NCI-H345 (cell line): ENCODE data around the gene RABL6.
A peak's percentile ranks its signal among the peaks of the same experiment; 100 is the strongest.
"Not testable (repeated sequence)": the region's sequence is repeated elsewhere in the genome, so short reads cannot be mapped to it uniquely, and the experiment has no call there.

ENCODE experiments used
- DNase-seq: peaks from one replicate; lab custom pipeline; 2025; lab: John Stamatoyannopoulos, UW

RABL6 gene

GRCh38 chr9:136796238-136796774, 11.4 kb upstream of the RABL6 start, which contains the start of gene CCDC183:
TSS of gene CCDC183 (plus strand) at chr9:136796338. CDS start at chr9:136796398, 60 bp downstream.
- no peak for DNase-seq

- DNase-seq: not testable (repeated sequence)
Observed at GRCh38 chr9:136796775-136797347, 10.9 kb upstream of the RABL6 start.

GRCh38 chr9:136798708-136799078, 9.1 kb upstream of the RABL6 start:
- no peak for DNase-seq

GRCh38 chr9:136799079-136799853, 8.5 kb upstream of the RABL6 start:
- peak; percentile 60 for DNase-seq

GRCh38 chr9:136799854-136800657, 7.7 kb upstream of the RABL6 start:
- DNase-seq: peak; percentile 93

- DNase-seq: no peak
Observed at GRCh38 chr9:136802321-136802720, 5.4 kb upstream of the RABL6 start.

GRCh38 chr9:136803009-136803550, 4.7 kb upstream of the RABL6 start:
- not testable (repeated sequence) for DNase-seq

GRCh38 chr9:136803551-136804508, 3.9 kb upstream of the RABL6 start:
- no peak for DNase-seq

- DNase-seq: no peak
Observed at GRCh38 chr9:136804509-136805206, 3.1 kb upstream of the RABL6 start.

- DNase-seq: no peak
Observed at GRCh38 chr9:136805207-136805740, 2.5 kb upstream of the RABL6 start.

- DNase-seq: no peak
Observed at GRCh38 chr9:136806067-136806466, 1.7 kb upstream of the RABL6 start.

GRCh38 chr9:136806631-136807201, 1.0 kb upstream of the RABL6 start:
- no peak for DNase-seq

- DNase-seq: peak; percentile 35
Observed at GRCh38 chr9:136808075-136808805, 492 bp downstream of the RABL6 start.

- DNase-seq: no peak
Observed at GRCh38 chr9:136808806-136809158, 1.0 kb downstream of the RABL6 start.

GRCh38 chr9:136814725-136815421, 7.1 kb downstream of the RABL6 start:
- DNase-seq: no peak

GRCh38 chr9:136815422-136815782, 7.7 kb downstream of the RABL6 start:
- DNase-seq: no peak

GRCh38 chr9:136820971-136821825, 13.4 kb downstream of the RABL6 start:
- no peak for DNase-seq
